Measurements from ENCODE around the gene ALDH1L1. TPM values are rescaled to one million over a fixed set of nuclear protein-coding genes. Genes with fewer than 3 reads are reported as not detected.

ALDH1L1 gene
- not detected for polyA plus RNA-seq (2012; ENCODE audit: insufficient read length, low read depth)

GRCh38 chr3:126180477-126181397 is at the start of gene ALDH1L1:
Gene ALDH1L1, minus strand, starts transcription at chr3:126180586. Its CDS starts 19,607 bp downstream, at chr3:126160979.
- TF ChIP-seq SIN3A (IDR thresholded peaks at IDR 0.05; ENCODE audit: borderline replicate concordance, insufficient read depth, low read length) (no peak), FOXP2 (optimal IDR thresholded peaks at IDR 0.05; ENCODE audit: borderline replicate concordance, extremely low read depth, extremely low read length, insufficient read depth) (no peak)

- no peak for TF ChIP-seq TAF1 (IDR thresholded peaks at IDR 0.05; ENCODE audit: borderline replicate concordance, insufficient read depth, low read length)
- no peak for TF ChIP-seq POLR2AphosphoS5 (IDR thresholded peaks at IDR 0.05; ENCODE audit: low read depth, low read length)
- no peak for TF ChIP-seq REST (IDR thresholded peaks at IDR 0.05; ENCODE audit: insufficient read depth in 1 of 2, low read depth in 2 of 2, low read length in 2 of 2)
- TF ChIP-seq FOXP2 (optimal IDR thresholded peaks at IDR 0.05; ENCODE audit: borderline replicate concordance, extremely low read depth, extremely low read length, insufficient read depth) = no peak
- no peak for TF ChIP-seq SIN3A (IDR thresholded peaks at IDR 0.05; ENCODE audit: borderline replicate concordance, insufficient read depth, low read length)
These were observed 46.0 kb upstream of the ALDH1L1 start for GRCh38 chr3:126226374-126226773.

- TF ChIP-seq REST (IDR thresholded peaks at IDR 0.05; ENCODE audit: insufficient read depth in 1 of 2, low read depth in 2 of 2, low read length in 2 of 2) (no peak), FOXP2 (optimal IDR thresholded peaks at IDR 0.05; ENCODE audit: borderline replicate concordance, extremely low read depth, extremely low read length, insufficient read depth) (no peak), SIN3A (IDR thresholded peaks at IDR 0.05; ENCODE audit: borderline replicate concordance, insufficient read depth, low read length) (no peak), POLR2AphosphoS5 (IDR thresholded peaks at IDR 0.05; ENCODE audit: low read depth, low read length) (no peak), TAF1 (IDR thresholded peaks at IDR 0.05; ENCODE audit: borderline replicate concordance, insufficient read depth, low read length) (no peak)
These were observed 36.0 kb upstream of the ALDH1L1 start for GRCh38 chr3:126216416-126216815.

- TF ChIP-seq REST (IDR thresholded peaks at IDR 0.05; ENCODE audit: insufficient read depth in 1 of 2, low read depth in 2 of 2, low read length in 2 of 2) (no peak), FOXP2 (optimal IDR thresholded peaks at IDR 0.05; ENCODE audit: borderline replicate concordance, extremely low read depth, extremely low read length, insufficient read depth) (no peak), POLR2AphosphoS5 (IDR thresholded peaks at IDR 0.05; ENCODE audit: low read depth, low read length) (no peak), TAF1 (IDR thresholded peaks at IDR 0.05; ENCODE audit: borderline replicate concordance, insufficient read depth, low read length) (no peak), SIN3A (IDR thresholded peaks at IDR 0.05; ENCODE audit: borderline replicate concordance, insufficient read depth, low read length) (no peak)
These were observed 33.1 kb upstream of the ALDH1L1 start for GRCh38 chr3:126213379-126214028.

GRCh38 chr3:126212620-126213378 is 32.4 kb upstream of the ALDH1L1 start:
- TF ChIP-seq REST (IDR thresholded peaks at IDR 0.05; ENCODE audit: insufficient read depth in 1 of 2, low read depth in 2 of 2, low read length in 2 of 2) = no peak
- TF ChIP-seq POLR2AphosphoS5 (IDR thresholded peaks at IDR 0.05; ENCODE audit: low read depth, low read length) = no peak
- no peak for TF ChIP-seq TAF1 (IDR thresholded peaks at IDR 0.05; ENCODE audit: borderline replicate concordance, insufficient read depth, low read length)
- TF ChIP-seq SIN3A (IDR thresholded peaks at IDR 0.05; ENCODE audit: borderline replicate concordance, insufficient read depth, low read length) = no peak
- TF ChIP-seq FOXP2 (optimal IDR thresholded peaks at IDR 0.05; ENCODE audit: borderline replicate concordance, extremely low read depth, extremely low read length, insufficient read depth) = no peak

All from PFSK-1 (cell line).